Occipital lobe (tissue), 2 donors: ENCODE measurements around the gene MKLN1. TPM values are rescaled to one million over a fixed set of nuclear protein-coding genes. Genes with fewer than 3 reads are reported as not detected.
"Not testable (repeated sequence)": the region's sequence is repeated elsewhere in the genome, so short reads cannot be mapped to it uniquely, and the experiment has no call there.

Experiments
- DNase-seq: peaks from one replicate; lab custom pipeline; 2025; lab: John Stamatoyannopoulos, UW
- total RNA-seq: library from RNA; depleted of rRNA; stranded (reverse); fragments of >200 nt; gene quantifications from one replicate; pipeline ENCODE4 v1.2.3, GENCODE V29; 2014

MKLN1 gene
- total RNA-seq, 1 donor from 2014 or later: 64.7 TPM

DNA sequence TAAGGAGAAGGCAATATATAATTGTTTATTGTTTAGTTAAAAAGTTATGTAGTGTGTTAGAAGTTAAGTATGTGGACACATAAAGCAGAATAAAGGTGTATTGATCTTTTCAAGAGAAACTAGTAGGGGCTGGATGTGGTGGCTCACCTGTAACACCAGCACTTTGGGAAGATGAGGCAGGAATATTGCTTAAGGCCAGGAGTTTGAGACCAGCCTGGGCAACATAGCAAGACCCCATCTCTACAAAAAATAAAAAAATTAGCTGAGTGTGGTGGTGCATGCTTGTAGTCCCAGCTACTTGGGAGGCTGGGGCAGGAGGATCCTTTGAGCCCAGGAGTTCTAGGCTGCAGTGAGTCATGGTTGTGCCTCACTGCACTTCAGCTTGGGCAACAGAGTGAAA is 135.0 kb downstream of the MKLN1 start:
- not testable (repeated sequence) for DNase-seq

DNA sequence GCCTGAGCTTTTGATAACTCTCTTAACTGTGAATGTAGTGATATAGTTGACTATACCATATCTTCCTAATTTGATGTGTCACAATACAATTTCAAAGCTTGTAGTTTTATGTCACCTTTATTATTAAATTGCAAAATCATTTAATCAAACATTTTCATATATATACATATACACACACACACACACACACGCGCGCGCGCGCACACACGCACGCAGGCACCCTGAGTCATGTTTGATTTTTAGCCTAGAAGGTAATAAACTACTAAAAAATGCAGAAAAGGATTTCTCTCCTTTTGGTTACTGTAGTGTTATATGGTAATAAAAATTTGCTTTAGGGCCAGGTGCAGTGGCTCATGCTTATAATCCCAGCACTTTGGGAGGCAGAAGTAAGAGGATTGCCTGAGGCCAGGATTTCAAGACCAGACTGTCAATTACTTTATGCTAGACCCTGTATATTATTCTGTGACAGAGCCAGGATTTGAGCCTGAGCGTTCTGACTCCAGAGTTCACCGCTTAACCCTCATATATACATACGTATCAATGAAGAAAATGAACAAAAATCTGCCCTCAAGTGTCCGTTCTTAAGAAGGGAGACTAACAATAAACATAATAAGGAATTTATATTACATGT is 139.2 kb downstream of the MKLN1 start:
- no peak for DNase-seq

DNA sequence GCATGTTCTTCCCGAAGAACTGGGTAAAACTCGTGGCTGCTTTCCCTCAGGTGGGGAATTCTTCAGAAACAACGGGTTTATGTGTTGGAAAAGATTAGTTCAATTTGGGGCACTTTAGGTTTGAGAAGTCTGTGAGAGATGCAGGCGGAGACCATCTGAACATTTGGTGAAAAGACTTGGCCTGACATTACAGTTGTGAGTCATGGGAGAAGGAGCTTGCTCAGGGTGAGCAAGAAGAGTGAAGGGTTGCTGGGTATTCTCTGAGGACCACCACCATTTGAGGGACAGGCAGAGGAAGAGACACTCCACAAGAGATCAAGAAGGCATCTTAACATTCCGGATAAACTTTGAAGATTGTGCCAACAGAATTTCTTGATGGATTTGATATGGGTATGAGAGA is 140.1 kb downstream of the MKLN1 start:
- DNase-seq: no peak

DNA sequence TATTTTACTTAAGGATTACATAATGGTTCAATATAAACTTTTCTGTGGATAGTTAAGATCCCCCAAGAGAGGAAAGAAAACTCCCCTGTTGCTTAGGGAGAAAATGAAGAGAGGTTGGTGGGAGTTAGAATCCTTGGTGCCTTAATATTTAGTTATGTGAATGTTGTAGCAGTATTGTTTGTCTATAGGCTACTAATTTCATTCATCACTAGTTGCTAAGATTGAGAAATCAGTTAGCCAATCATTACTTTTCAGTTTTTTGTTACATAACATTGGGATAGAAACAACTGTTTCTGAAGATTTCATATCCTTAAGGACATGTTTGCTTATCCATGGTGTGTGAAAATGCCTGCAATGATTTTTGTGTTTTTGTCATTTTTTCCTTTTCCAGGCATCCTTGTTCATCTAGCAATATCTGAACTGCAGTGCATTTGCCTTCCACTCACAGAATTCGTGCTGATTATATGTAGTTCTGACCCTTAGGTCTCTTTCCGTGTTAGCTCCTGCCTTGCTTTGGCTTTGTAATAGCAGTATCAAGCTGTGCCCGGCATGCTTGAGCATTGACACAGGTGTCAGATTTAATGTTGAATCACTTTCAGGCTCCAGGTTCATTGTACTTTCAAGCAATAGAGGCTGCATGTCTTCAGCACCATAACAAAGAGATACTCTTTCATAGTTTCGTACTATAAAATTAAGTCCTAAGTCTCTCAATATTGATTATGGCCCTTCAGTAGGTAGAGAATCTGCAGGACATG is 143.8 kb downstream of the MKLN1 start:
- no peak for DNase-seq

DNA sequence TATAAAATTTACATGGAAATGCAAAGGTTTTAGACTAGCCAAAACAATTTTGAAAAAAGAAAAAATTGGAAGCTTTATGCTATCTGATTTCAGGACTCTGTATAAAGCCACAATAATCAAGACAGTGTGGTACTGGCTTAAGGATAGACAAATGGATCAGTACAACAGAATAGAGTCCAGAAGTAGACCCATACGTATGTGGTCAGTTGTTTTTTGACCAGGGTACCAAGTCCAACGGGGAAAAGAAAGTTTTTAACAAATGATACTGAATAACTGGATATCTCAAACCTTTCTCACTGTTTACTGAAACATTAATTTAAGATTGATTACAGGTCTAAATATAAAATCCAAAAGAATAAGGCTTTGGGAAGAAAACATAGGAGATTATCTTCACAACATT is 149.1 kb downstream of the MKLN1 start:
- DNase-seq: no peak

DNA sequence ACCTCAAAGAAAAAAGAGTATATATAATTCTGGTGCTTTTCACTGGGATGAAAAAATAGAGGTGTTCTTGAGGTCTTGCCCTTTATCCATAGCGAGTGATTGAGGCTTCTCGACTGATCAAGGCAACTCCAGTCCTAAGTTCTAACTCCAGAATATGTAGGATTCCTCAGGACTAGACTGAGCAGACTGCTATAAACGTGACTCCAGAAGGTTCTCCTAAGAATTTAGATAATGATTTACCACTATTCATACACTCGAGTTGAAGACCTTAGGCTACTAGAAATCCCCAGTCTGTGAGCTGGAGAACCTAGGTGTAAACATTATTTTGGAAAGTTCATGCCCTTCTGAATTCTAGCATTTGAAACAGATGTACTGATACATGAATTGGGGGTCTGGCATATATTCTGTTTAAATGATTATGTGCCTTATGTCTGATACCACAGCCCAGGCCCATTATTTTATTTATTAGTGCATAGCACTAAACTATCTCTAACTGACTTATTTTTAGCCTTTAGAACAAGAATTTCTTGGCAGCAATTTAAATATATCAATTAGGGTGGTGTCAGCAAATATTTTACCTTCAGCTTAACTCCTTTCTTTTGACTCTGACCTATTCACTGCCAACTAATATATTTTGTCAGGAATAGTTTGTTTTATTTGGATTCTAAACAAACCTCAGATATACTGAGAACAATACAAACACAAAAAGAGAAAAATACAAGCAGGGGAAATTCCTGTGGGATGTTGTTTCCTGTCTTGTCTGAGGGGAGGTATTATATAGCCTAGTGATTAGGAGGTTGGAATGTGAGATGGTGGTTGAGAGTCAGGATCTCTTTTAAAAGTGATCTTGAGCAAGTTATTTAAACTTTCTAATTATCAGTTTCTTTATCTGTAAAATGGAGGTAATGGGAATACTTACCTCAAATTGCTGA is 153.0 kb downstream of the MKLN1 start:
- no peak for DNase-seq

DNA sequence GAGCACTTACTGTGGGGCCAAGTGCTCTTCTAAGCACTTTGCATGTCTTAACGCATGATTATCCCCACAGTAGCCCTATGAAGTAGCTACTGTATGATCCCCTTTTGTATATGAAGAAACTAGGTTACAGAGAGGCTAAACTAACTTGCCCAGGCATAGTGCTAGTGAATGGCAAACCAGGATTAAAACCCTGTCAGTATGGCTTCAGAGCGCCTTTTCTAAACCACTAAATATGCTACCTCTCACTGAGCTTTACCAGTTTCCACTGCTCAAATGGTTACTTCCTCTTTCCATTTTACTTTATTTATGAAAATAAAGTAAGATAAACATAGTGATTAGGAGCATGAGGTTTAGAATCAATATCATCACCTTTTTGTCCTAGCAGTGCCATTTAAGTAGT is 155.1 kb downstream of the MKLN1 start:
- DNase-seq: no peak

DNA sequence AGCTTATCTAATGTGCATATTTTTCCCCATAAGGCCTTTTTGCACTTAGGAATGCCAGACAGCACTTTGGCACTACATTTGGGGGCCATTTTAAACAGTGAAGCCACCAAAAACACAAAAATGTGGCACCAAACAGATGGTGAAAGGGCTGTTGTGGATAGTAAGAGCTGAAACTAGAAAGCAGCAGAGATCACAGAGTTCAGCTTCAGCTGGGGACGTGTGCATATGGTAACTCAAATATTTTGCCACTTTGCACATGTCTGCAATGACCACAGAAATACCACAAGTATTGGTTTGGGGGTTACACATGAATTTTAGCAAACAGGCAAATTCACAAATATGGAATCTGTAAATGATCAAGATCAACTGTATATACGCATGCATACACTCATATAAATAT is 155.9 kb downstream of the MKLN1 start:
- DNase-seq: no peak

DNA sequence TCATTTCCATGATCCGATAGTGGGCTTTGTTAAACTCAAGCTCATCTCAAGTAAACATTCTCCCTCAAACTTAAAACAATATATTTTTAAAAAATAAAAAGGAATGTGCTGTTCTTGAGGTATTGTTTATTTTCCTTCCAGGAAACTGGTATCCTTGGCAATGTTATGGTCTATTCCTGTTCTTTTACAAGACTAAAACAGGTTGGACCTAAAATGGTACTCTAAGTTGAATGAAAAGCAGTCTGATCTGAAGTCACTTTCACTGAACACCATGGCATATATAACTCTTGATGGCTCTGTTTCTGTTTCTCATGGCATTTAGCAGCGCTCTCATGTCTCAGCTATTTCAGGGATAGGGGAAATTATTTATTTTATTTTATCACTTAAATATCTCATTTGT is 158.7 kb downstream of the MKLN1 start:
- no peak for DNase-seq

DNA sequence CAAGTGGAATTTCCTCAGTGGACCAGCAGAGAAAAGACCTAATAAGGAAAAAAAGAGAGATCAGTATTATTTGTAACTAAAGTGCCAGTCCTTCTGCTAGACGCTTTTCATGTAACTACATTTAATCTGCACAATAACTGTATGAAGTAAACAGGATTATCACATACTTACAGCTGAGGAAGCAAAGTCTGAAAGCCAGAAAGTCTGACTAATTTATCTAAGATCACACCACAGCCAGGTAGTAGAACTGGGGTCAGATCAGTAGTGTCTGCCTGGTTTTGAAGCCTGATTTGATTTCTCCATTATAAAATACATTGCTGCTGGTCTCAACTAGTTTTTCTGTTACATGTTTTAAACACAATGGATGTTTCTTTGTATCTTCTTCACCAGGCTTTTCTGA is 159.5 kb downstream of the MKLN1 start:
- DNase-seq: no peak

DNA sequence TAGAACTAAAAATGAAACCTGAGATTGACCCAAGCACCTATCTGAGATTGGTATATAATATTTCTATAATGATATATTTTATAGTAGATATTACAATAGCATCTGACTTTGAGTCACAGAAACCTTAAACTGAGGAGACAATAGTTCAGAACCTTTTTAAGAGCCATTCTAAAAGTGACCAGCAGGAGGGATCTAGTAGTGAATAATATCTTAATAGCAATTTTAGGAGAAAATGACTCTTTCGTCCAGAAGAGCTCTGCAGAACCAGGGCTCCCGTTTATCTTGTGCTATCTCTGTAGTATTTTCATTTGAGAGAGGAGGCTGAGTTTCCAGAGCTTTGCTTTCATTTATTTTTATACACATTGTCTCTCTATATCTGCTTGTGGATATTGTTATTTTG is 160.7 kb downstream of the MKLN1 start:
- DNase-seq: no peak

DNA sequence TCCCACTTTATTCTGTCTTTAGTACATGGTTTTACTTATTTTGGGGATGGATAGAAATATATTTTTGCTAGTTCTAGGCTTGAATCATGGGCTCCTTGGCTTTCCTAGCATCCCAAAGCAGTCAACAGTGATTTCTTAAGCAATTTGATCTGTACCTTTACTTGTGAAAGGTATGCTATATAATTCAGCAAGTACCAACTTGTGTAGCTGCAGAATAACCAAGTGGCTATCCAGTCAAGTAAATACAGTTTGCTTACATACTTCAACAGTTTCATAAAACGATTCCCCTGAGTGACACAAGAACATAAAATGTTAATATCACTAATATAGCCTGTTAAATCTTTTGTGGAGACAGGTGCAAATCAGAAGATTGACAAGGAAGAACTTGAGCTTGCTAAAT is 161.5 kb downstream of the MKLN1 start:
- no peak for DNase-seq

DNA sequence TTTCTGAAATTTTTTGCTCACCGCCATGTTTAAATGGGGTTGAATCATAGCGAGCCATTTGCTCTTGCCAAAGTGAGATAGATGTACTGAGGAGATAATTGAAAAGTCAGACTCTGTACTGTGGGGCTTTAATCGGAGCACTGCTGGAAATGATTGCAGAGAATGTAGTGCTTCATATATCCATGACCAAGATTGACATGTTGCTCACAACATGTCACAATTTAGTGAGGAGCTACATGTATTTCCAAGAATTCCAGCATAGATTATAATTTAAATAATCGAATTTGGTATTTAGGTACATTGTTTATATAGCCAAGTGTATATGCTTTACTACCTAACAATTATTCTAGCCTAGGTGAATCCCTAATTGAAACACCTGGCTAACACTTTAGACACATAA is 162.2 kb downstream of the MKLN1 start:
- DNase-seq: no peak

DNA sequence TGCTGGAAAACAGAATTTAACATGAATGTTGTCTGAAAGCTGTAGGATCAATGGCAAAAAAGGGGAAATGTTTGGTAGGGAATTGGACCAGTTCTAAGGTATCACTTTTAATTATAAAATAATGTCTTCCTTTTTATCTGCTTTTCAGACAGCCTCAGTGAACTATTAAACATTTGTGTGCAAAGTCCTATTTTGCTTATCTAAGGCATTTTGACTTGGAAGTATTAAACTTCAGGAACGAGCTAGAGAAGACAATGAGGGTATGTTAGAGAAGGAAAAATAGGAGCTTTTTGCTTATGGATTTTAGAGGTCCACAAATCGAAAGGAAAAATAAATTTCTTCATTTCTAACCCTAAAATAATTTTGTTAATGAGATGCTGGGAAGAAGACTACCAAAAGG is 165.4 kb downstream of the MKLN1 start:
- no peak for DNase-seq

DNA sequence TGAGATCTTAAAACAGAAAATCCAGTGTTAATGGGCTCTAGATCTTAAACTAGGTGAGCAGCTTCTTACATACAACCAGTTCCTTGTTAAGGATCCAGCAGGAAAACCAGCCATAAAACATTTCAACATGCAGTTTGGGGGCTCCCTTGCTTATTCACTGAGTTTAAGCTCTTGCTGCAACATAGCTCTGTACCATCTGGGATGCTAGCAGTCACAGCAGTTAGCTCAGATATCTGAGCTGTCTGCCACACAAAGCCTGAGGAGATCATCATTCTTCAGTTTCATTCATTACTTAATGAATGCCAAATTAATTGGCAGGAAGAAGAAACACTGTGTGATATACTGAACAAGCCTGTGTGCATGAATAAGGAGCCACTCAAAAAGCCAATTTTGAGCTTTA is 165.9 kb downstream of the MKLN1 start:
- no peak for DNase-seq

DNA sequence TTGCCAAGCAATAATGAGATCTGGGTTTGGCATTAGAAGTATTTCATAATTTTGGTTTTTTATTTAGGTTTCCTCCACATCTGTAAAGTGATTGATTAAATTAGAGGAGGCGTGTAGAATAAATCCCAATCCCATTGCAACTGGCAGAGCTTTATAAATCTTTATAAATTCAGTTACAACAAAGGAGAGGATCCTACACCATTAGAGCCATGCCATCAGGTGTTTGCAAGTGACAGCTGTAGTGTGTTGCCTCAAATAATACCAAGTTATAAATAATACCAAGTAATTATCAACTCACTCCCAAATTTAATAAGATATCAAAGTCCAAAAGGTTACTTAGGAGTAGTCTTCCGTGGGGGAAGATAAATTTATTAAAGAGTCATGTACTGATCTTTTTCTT is 166.5 kb downstream of the MKLN1 start:
- no peak for DNase-seq

DNA sequence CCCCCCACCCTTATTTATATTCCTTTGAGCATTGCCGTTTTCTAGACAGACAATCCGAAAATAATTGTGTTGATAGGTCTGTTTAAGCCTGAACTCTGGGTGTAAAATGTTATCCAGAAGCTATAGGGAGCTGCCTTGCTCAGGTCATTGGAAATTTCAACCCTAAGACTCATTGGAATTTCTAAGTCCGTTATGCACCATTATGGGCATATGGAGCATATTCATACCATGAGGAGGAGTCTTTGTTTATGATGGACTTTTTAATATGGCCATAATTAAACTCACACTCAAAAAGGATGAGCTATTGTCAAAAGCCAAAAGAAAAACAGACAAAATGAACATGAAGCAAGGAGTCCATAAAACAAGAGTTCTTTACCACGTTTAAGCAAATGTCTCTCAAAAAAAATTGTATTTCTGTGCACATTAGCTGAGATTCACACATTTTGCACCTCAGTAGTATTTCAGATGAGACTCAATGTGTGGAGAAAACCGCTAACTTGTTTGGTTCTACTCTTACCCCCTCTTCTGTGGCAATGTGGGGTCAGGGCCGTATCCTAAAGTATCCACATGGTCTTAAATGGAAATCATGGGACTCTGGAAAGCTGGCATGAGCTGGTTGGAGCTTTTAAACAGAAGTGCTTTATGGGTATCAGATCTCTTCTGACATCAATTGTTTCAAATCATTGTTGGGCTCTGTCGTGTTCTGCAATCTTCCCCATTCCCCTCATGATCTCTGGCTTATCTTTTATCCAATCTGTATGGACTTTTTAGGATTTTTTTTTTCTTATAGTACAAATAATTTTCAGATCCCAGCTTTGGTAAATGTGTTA is 168.2 kb downstream of the MKLN1 start:
- no peak for DNase-seq

DNA sequence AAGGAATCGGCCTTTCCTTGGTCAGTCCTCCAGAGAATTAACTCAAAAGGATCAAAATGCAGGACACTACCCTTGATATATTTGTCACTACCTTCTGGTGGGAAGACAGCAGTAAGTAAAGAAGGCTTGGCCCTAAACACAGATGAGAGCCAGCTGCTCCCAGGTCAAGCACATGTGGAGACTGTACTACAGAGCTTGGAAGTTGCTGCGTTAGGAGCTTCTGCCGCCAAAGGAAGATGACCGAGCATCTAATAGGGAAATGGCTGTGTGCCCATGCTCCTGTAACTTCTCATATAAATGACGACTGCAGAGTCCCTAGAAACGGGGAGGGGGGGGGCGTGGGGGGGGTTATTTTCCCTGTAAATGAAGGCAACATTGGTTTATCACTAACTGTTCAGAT is 169.8 kb downstream of the MKLN1 start:
- no peak for DNase-seq

DNA sequence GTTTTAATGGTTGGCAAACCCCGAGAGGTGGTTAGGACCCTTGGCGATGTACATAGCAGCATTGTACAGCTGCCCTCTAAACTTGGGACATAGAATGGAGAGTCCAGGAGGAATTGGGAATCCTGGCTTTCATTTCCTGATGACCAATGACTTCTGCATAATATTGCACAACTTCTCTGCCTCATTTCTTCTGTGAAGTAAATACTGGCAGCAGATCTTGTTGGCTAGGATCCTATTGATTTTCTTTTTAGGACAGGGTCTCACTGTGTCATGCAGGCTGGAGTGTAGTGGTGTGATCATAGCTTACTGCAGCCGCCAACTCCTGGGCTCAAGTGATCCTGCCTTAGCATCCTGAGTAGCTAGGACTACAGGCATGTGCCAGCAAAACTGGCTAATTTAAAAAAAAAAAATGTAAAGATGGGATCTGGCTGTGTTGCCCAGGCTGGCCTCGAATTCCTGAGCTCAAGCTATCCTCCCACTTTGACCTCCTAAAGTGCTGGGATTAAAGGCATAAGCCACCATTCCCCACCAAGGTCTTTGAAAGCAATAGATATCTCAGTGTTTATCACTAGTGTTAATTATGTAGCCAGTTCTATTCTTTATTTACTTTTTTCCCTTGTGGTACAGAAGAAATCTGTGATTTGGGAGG is 170.7 kb downstream of the MKLN1 start:
- no peak for DNase-seq

DNA sequence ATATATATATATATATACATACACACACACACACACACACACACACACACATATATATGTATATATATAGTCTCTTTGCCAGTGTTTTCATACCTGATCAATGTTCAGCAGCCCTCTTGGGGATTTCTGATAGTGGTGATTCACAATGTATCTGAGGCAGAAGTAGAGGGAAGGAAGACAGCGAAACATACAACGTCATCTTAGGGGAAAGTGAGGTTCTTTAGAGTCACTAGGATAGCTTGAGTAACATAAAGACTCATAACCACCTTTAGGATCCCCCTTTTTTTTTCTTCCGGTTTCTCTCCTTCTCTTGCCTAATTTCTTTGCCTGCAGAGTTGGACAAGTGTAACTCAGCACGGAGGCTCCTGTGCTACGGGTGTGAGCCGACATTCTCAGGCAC is 172.1 kb downstream of the MKLN1 start:
- DNase-seq: no peak

DNA sequence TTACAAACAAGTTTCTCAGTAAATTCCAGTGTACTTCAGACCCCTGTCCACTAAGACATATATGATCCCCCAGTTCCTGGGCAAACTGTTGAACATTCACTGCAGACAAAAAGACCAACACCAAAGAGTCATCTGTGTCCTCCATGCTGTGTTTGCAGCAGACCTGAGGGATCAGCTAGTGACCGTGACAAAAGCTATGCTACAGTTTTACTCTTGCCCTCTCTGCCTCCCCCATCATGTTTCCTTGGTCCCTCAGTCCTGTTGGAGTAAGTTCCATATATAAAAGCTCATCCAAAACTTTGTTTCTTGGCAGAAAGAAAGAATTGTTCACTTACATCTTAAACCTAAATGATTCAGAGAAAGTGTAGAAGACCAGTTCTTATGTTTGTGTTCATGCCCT is 172.7 kb downstream of the MKLN1 start:
- no peak for DNase-seq
